DND-41 (cell line): Measurements from ENCODE around the gene EFCAB9.
"Not testable (repeated sequence)": the region's sequence is repeated elsewhere in the genome, so short reads cannot be mapped to it uniquely, and the experiment has no call there.

Source experiments
- CTCF ChIP-seq: IDR thresholded peaks from 2 replicates; pipeline ENCODE4 v1.5.1; 2012; ENCODE audit warnings: borderline replicate concordance, low read length, moderate library complexity, mild to moderate bottlenecking; ENCODE audit not compliant: poor library complexity, severe bottlenecking; ENCODE audit errors: extremely low read depth
- EZH2 ChIP-seq: IDR thresholded peaks from 3 replicates; pipeline ENCODE4 v1.6.1; 2012; ENCODE audit warnings: borderline replicate concordance, low read depth, mild to moderate bottlenecking, moderate library complexity, low read length, inconsistent platforms; ENCODE audit not compliant: severe bottlenecking

GRCh38 chr5:172205984-172206383 lies 12.0 kb downstream of the EFCAB9 start:
- TF ChIP-seq CTCF, EZH2: not testable (repeated sequence)
